Measurements from ENCODE around the gene CFAP43.
"Not testable (repeated sequence)": the region's sequence is repeated elsewhere in the genome, so short reads cannot be mapped to it uniquely, and the experiment has no call there.

The CFAP43 gene

DNA sequence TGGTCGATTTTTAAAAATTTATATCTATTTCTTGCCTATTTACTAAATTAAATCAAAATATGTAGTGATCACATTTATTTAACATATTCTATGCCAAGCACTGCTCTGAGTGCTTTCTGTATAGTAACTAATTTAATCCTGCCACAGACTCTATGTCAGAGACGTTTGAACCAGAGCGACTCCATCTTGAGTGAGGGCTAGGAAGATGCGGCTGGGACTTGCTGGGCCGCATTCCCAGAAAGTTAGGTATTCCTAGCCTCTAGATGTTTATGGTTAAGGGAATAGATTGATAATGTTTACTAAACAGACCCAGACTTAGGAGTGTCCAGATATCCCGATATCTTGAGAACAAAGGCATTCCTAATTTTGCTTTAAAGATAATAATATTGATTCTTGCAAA is 19.3 kb upstream of the CFAP43 start:
- TF ChIP-seq, protein P1, sequence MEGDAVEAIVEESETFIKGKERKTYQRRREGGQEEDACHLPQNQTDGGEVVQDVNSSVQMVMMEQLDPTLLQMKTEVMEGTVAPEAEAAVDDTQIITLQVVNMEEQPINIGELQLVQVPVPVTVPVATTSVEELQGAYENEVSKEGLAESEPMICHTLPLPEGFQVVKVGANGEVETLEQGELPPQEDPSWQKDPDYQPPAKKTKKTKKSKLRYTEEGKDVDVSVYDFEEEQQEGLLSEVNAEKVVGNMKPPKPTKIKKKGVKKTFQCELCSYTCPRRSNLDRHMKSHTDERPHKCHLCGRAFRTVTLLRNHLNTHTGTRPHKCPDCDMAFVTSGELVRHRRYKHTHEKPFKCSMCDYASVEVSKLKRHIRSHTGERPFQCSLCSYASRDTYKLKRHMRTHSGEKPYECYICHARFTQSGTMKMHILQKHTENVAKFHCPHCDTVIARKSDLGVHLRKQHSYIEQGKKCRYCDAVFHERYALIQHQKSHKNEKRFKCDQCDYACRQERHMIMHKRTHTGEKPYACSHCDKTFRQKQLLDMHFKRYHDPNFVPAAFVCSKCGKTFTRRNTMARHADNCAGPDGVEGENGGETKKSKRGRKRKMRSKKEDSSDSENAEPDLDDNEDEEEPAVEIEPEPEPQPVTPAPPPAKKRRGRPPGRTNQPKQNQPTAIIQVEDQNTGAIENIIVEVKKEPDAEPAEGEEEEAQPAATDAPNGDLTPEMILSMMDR (IDR thresholded peaks at IDR 0.05; ENCODE audit: insufficient read depth, low read depth, low read length, missing control alignments) = no peak
- no peak for DNase-seq (ENCODE audit: low read depth)
- H3K4me3 ChIP-seq (ENCODE audit: low read depth, low read length) = no peak overlapping the region

GRCh38 chr10:104250371-104250770 is 18.2 kb upstream of the CFAP43 start:
- no peak for DNase-seq (ENCODE audit: low read depth)
- TF ChIP-seq, protein P1 (IDR thresholded peaks at IDR 0.05; ENCODE audit: insufficient read depth, low read depth, low read length, missing control alignments) = no peak
- H3K4me3 ChIP-seq (ENCODE audit: low read depth, low read length) = no peak overlapping the region

- H3K4me3 ChIP-seq (ENCODE audit: low read depth, low read length) = not testable (repeated sequence)
Observed at GRCh38 chr10:104248931-104249330, 16.8 kb upstream of the CFAP43 start.

GRCh38 chr10:104247513-104248146 is 15.5 kb upstream of the CFAP43 start:
- DNase-seq (ENCODE audit: low read depth) = no peak
- TF ChIP-seq, protein P1 (IDR thresholded peaks at IDR 0.05; ENCODE audit: insufficient read depth, low read depth, low read length, missing control alignments) = no peak
- no peak overlapping the region for H3K4me3 ChIP-seq (ENCODE audit: low read depth, low read length)

More at GRCh38 chr10:104248931-104249330, 16.8 kb upstream of the CFAP43 start:
- not testable (repeated sequence) for DNase-seq (ENCODE audit: low read depth)

- TF ChIP-seq, protein P1 (IDR thresholded peaks at IDR 0.05; ENCODE audit: insufficient read depth, low read depth, low read length, missing control alignments) = no peak
- DNase-seq (ENCODE audit: low read depth) = no peak
- H3K4me3 ChIP-seq (ENCODE audit: low read depth, low read length) = no peak overlapping the region
Observed at GRCh38 chr10:104246976-104247375, 14.8 kb upstream of the CFAP43 start.

- TF ChIP-seq, protein P1 (IDR thresholded peaks at IDR 0.05; ENCODE audit: insufficient read depth, low read depth, low read length, missing control alignments) = no peak
- no peak overlapping the region for H3K4me3 ChIP-seq (ENCODE audit: low read depth, low read length)
- DNase-seq (ENCODE audit: low read depth) = no peak
Observed at GRCh38 chr10:104245066-104245632, 13.0 kb upstream of the CFAP43 start.

GRCh38 chr10:104243512-104243911 is 11.3 kb upstream of the CFAP43 start:
- no peak for DNase-seq (ENCODE audit: low read depth)
- TF ChIP-seq, protein P1 (IDR thresholded peaks at IDR 0.05; ENCODE audit: insufficient read depth, low read depth, low read length, missing control alignments) = no peak
- no peak overlapping the region for H3K4me3 ChIP-seq (ENCODE audit: low read depth, low read length)

DNA sequence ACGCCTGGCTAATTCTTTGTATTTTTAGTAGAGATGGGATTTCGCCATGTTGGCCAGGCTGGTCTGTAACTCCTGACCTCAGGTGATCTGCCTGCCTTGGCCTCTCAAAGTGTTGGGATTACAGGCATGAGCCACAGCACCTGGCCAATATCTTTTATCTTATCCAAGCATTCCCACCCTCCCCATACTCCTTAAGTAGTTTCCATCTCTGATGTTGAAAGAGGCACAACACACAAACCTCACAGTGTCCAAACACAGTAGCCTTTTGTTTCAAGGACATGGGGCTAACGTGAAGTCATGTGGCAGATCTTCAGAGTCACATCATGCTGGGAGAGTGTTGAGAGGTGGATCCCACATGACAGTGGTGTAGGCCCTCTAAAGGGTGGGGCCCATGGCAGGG is 10.8 kb upstream of the CFAP43 start:
- not testable (repeated sequence) for H3K4me3 ChIP-seq (ENCODE audit: low read depth, low read length); DNase-seq (ENCODE audit: low read depth)
